ENCODE data around the gene CDH24. TPM values are rescaled to one million over a fixed set of nuclear protein-coding genes. Genes with fewer than 3 reads are reported as not detected.

The CDH24 gene
- total and polyA plus RNA-seq, 2 of the 8 experiments (the other 6 are each of a cell fraction or from before 2014, with no cell fraction given), result 18.1 to 27.6 TPM

DNA sequence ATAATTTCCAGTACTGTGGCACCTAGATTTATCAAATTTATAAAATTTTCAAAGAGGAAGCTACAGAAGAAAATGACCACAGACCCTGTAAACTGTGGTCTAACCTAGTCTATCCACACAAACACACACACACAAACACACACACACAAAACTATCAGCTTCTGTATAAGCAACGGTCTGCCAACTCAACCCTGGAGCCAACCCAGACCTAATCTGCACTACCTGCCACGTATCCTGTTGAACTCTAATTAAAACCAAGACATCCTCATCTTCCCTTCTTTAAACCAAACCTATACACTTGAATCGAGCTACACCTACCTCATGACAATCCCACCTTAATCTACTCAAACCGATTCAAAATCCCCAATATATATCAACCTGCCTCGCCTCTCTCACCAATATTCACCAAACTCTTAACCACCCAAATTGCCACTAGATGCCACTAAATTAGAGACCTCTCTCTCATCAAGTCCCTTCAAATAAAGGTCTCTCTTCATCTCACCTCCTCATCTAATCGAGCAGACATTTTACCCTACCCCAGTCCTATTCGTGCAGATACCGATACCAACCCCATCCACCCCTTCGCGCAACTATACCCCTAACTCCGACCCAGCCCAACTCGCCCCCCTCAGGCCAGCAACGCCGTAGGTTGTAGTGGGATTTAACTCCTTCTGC is 36.8 kb upstream of the CDH24 start:
- peak overlapping the region; percentile 97; the same call in 1 of the 2 replicates for H2BK5ac ChIP-seq (ENCODE audit: low read depth, low read length)
- no peak overlapping the region for H3K23ac ChIP-seq (ENCODE audit: insufficient read length)
- no peak overlapping the region for H4K91ac ChIP-seq (replicated peaks; ENCODE audit: insufficient read length, low read length)
- no peak overlapping the region for H2AK5ac ChIP-seq (ENCODE audit: low read depth, low read length)
- H3K79me1 ChIP-seq (ENCODE audit: low read depth, low read length), result peaks cover 12% of the 10 kb centered on the region
- H3K4me1 ChIP-seq (replicated peaks in 1 of 4; ENCODE audit: control insufficient read depth in 3 of 4, insufficient read depth in 4 of 4, low read length in 3 of 4), result no peaks in the 10 kb centered on the region; a peak in 3 of 7 replicates
- no peak overlapping the region; the same call in 1 of the 2 replicates for H2BK12ac ChIP-seq (ENCODE audit: low read depth, low read length)
- no peak overlapping the region for H3K14ac ChIP-seq (ENCODE audit: insufficient read length)
- H3K23me2 ChIP-seq (ENCODE audit: low read depth, low read length), result peaks cover 5% of the 10 kb centered on the region; the same call in 1 of the 2 replicates
- H4K8ac ChIP-seq (ENCODE audit: extremely low read depth, insufficient read depth, low read length), result peak overlapping the region; percentile 100; the same call in 1 of the 2 replicates
- H3K4me2 ChIP-seq (ENCODE audit: insufficient read depth in 1 of 2, low read depth in 2 of 2, low read length in 2 of 2), result peak overlapping the region; percentile 91 to 92
- no peaks in the 10 kb centered on the region for H3K9me3 ChIP-seq (ENCODE audit: insufficient read depth in 2 of 2, low read depth in 1 of 2, low read length in 1 of 2)
- H3K4ac ChIP-seq (replicated peaks; ENCODE audit: insufficient read length, low read depth, low read length), result no peak overlapping the region
- H3K18ac ChIP-seq (ENCODE audit: extremely low read depth, low read length), result no peak overlapping the region
- H3K36me3 ChIP-seq (ENCODE audit: control insufficient read depth in 2 of 4, insufficient read depth in 4 of 4, low read length in 3 of 4), result peaks cover 33 to 55% (median 41%) of the 10 kb centered on the region in 4 experiments
- H2BK120ac ChIP-seq (replicated peaks; ENCODE audit: low read depth, low read length), result no peak overlapping the region
- no peak overlapping the region for H2BK20ac ChIP-seq (ENCODE audit: low read length)
- H4K20me1 ChIP-seq (replicated peaks in 1 of 2; ENCODE audit: control insufficient read depth in 1 of 2, insufficient read depth in 2 of 2, low read length in 2 of 2), result peaks cover 9 to 11% of the 10 kb centered on the region in 2 experiments
- DNase-seq (ENCODE audit: low read depth in 1 of 2, low spot score in 2 of 2), result peak in 1 of 2 experiments; percentile 75
- H2AFZ ChIP-seq (ENCODE audit: low read length), result peak overlapping the region; percentile 88; the same call in 1 of the 2 replicates
- no peak overlapping the region for H3K56ac ChIP-seq (replicated peaks; ENCODE audit: insufficient read length, low read depth, low read length)
- peaks cover 19 to 72% of the 10 kb centered on the region in 2 experiments for H3K79me2 ChIP-seq (ENCODE audit: control insufficient read depth in 1 of 2, insufficient read depth in 2 of 2, low read length in 2 of 2)
- peak overlapping the region; percentile 99 for H3K27ac ChIP-seq (ENCODE audit: low read depth, low read length)
- H3K4me3 ChIP-seq (ENCODE audit: extremely low read depth in 1 of 4, insufficient read depth in 2 of 4, low read depth in 3 of 4, low read length in 4 of 4), result peak overlapping the region; percentile 92 to 97 (median 96)
- H4K5ac ChIP-seq (ENCODE audit: insufficient read length, low read depth, low read length), result no peak overlapping the region
- FAIRE-seq, result no peak
- ChIA-PET CTCF (ENCODE audit: partially characterized antibody) (interaction anchor here (0.6 to 4.2 kb wide), 16 partner anchors 9 to 108 kb away, joined by 3 to 23 read pairs (median 5); no protein-coding TSS in a partner anchor), POLR2A (ENCODE audit: partially characterized antibody) (interaction anchor here (0.6 to 3.2 kb wide), 33 partner anchors 8 to 257 kb away, joined by 3 to 36 read pairs (median 6); partner anchors contain the start of genes AJUBA, CDH24, CEBPE and CIROP)
- H2BK15ac ChIP-seq (ENCODE audit: low read length), result no peak overlapping the region
- H3K27me3 ChIP-seq (replicated peaks in 1 of 4; ENCODE audit: control insufficient read depth in 3 of 4, extremely low read depth in 1 of 4, insufficient read depth in 3 of 4, low read length in 3 of 4), result no peaks in the 10 kb centered on the region
- WGBS, 2 experiments (ENCODE audit: extremely low coverage in 1 of 2, insufficient coverage in 1 of 2, insufficient read length in 1 of 2, insufficient replicate concordance in 2 of 2, low coverage in 1 of 2, low lambda C conversion rate in 2 of 2, missing lambda C conversion rate in 1 of 2), result 8 to 100% methylated on average over 2 to 14 of the region's 14 CpGs
- peak overlapping the region in 3 of 4 experiments; percentile 99 to 100 (median 100); a peak in 6 of 7 replicates for H3K9ac ChIP-seq (replicated peaks in 1 of 4; ENCODE audit: extremely low read depth in 1 of 4, low read depth in 3 of 4, low read length in 3 of 4)
- TF ChIP-seq SAP30 (IDR thresholded peaks at IDR 0.05; ENCODE audit: insufficient read depth, insufficient replicate concordance, low read length) (no peak), HDAC6 (IDR thresholded peaks at IDR 0.05; ENCODE audit: low read depth, low read length) (no peak), RAD21 (IDR thresholded peaks at IDR 0.05 in 1 of 2, conservative IDR thresholded peaks at IDR 0.05 in 1 of 2; ENCODE audit: low read depth in 2 of 2, low read length in 2 of 2) (0 out of 4 replicates have a peak, but pooled peaks have one; percentile 4 to 25), KDM5A (IDR thresholded peaks at IDR 0.05; ENCODE audit: low read length) (no peak), CREB1 (IDR thresholded peaks at IDR 0.05) (peak; percentile 9; the same call in 1 of the 2 replicates), JUN (IDR thresholded peaks at IDR 0.05; ENCODE audit: low read depth, low read length) (no peak), EGR1 (IDR thresholded peaks at IDR 0.05; ENCODE audit: borderline replicate concordance, low read depth, low read length) (no peak), TCF12 (IDR thresholded peaks at IDR 0.05; ENCODE audit: low read depth, low read length) (no peak), TAF7 (optimal IDR thresholded peaks at IDR 0.05; ENCODE audit: borderline replicate concordance, low read depth, low read length) (no peak), PHF8 (conservative IDR thresholded peaks at IDR 0.05; ENCODE audit: low read depth, low read length) (no peak), TAF1 (IDR thresholded peaks at IDR 0.05; ENCODE audit: low read depth, low read length) (no peak), CHD1 (IDR thresholded peaks at IDR 0.05; ENCODE audit: low read depth, low read length) (no peak)

Data from H1 (cell line).